Mesodermal cell (in vitro differentiated cells): ENCODE measurements around the gene C5.

Source experiments
- H3K27ac ChIP-seq: 2 replicates; pipeline ENCODE4 v1.7.0; 2013; ENCODE audit warnings: mild to moderate bottlenecking, low read depth, low read length, moderate library complexity; ENCODE audit not compliant: severe bottlenecking
- H3K36me3 ChIP-seq: 2 replicates; pipeline ENCODE4 v1.7.1; 2013; ENCODE audit warnings: mild to moderate bottlenecking, low read length, moderate library complexity; ENCODE audit not compliant: control insufficient read depth, insufficient read depth
- H3K4me1 ChIP-seq: one replicate; pipeline ENCODE4 v1.7.1; 2013; ENCODE audit warnings: mild to moderate bottlenecking, low read length; ENCODE audit not compliant: insufficient read depth, control insufficient read depth, poor library complexity, severe bottlenecking
- H3K4me3 ChIP-seq: 2 replicates; pipeline ENCODE4 v1.7.0; 2013; ENCODE audit warnings: low read length, control low read depth, mild to moderate bottlenecking; ENCODE audit not compliant: insufficient read depth, poor library complexity, severe bottlenecking; ENCODE audit errors: extremely low read depth
- H3K9me3 ChIP-seq: 2 replicates; pipeline ENCODE4 v1.7.1; 2013; ENCODE audit warnings: mild to moderate bottlenecking, low read length, moderate library complexity; ENCODE audit not compliant: control insufficient read depth
- WGBS, 2 experiments: methylation state at CpG; one replicate each; pipeline ENCODE4 v1.1.5; 2013; ENCODE audit warnings: missing lambda C conversion rate in 2 of 2; ENCODE audit not compliant: insufficient coverage in 2 of 2; 5-methylcytosine and 5-hydroxymethylcytosine counted together

Gene C5

GRCh38 chr9:120925535-120926396 lies 124.3 kb downstream of the C5 start:
- H3K27ac ChIP-seq, result peak overlapping the region; percentile 58

GRCh38 chr9:120924698-120925534 lies 125.2 kb downstream of the C5 start:
- H3K27ac ChIP-seq, result no peak overlapping the region
- 85 to 88% methylated on average over 6 to 7 of the region's 11 CpGs for WGBS, 2 experiments

More at GRCh38 chr9:120925535-120926396, 124.3 kb downstream of the C5 start:
- Histone ChIP-seq H3K4me3 (no peak overlapping the region), H3K36me3 (no peaks in the 10 kb centered on the region), H3K9me3 (peaks cover 4% of the 10 kb centered on the region), H3K4me1 (peaks cover 34% of the 10 kb centered on the region)
- 75 to 89% methylated on average over 5 to 10 of the region's 13 CpGs for WGBS, 2 experiments

GRCh38 chr9:120923620-120924328 lies 126.3 kb downstream of the C5 start:
- peaks cover 46% of the 10 kb centered on the region for H3K4me1 ChIP-seq
- 95 to 96% methylated on average over 8 to 11 of the region's 11 CpGs for WGBS, 2 experiments
- H3K27ac ChIP-seq, result no peak overlapping the region
- H3K9me3 ChIP-seq, result no peaks in the 10 kb centered on the region
- no peaks in the 10 kb centered on the region for H3K36me3 ChIP-seq
- H3K4me3 ChIP-seq, result no peak overlapping the region

More at GRCh38 chr9:120924698-120925534, 125.2 kb downstream of the C5 start:
- Histone ChIP-seq H3K4me3 (no peak overlapping the region), H3K36me3 (no peaks in the 10 kb centered on the region), H3K9me3 (no peaks in the 10 kb centered on the region), H3K4me1 (peaks cover 42% of the 10 kb centered on the region)

- Histone ChIP-seq H3K4me1 (peaks cover 51% of the 10 kb centered on the region), H3K9me3 (peaks cover under 1% of the 10 kb centered on the region), H3K4me3 (no peak overlapping the region), H3K27ac (no peak overlapping the region), H3K36me3 (no peaks in the 10 kb centered on the region)
- 94 to 98% methylated on average over 4 to 5 of the region's 7 CpGs for WGBS, 2 experiments
Measured at GRCh38 chr9:120922404-120923195, 127.5 kb downstream of the C5 start.

- H3K27ac ChIP-seq, result no peak overlapping the region
- 77 to 78% methylated on average over 6 to 7 of the region's 8 CpGs for WGBS, 2 experiments
Measured at GRCh38 chr9:120921661-120922181, 128.4 kb downstream of the C5 start.

GRCh38 chr9:120920806-120921178 lies 129.3 kb downstream of the C5 start:
- Histone ChIP-seq H3K4me3 (no peak overlapping the region), H3K27ac (no peak overlapping the region), H3K9me3 (peaks cover 3% of the 10 kb centered on the region), H3K4me1 (peaks cover 43% of the 10 kb centered on the region), H3K36me3 (no peaks in the 10 kb centered on the region)
- 83% methylated on average over 1 of the region's 3 CpGs; no CpG with 5 or more reads in 1 of the 2 experiments for WGBS, 2 experiments

More at GRCh38 chr9:120921661-120922181, 128.4 kb downstream of the C5 start:
- H3K9me3 ChIP-seq, result peaks cover 3% of the 10 kb centered on the region
- no peaks in the 10 kb centered on the region for H3K36me3 ChIP-seq
- no peak overlapping the region for H3K4me3 ChIP-seq
- peaks cover 51% of the 10 kb centered on the region for H3K4me1 ChIP-seq

- no peaks in the 10 kb centered on the region for H3K36me3 ChIP-seq
- H3K4me3 ChIP-seq, result no peak overlapping the region
- peaks cover 41% of the 10 kb centered on the region for H3K4me1 ChIP-seq
- 86 to 90% methylated on average over 1 to 4 of the region's 6 CpGs for WGBS, 2 experiments
- peak overlapping the region; percentile 86 for H3K27ac ChIP-seq
- H3K9me3 ChIP-seq, result peaks cover 3% of the 10 kb centered on the region
Measured at GRCh38 chr9:120919843-120920805, 130.0 kb downstream of the C5 start.

- Histone ChIP-seq H3K4me1 (peaks cover 37% of the 10 kb centered on the region), H3K36me3 (no peaks in the 10 kb centered on the region), H3K27ac (peak overlapping the region; percentile 86), H3K9me3 (peaks cover 3% of the 10 kb centered on the region), H3K4me3 (no peak overlapping the region)
- WGBS, 2 experiments, result 83 to 90% methylated on average over 14 to 18 of the region's 20 CpGs
Measured at GRCh38 chr9:120918931-120919842, 130.9 kb downstream of the C5 start.
